Measurements from ENCODE around the gene POU6F2. TPM values are rescaled to one million over a fixed set of nuclear protein-coding genes. Genes with fewer than 3 reads are reported as not detected.

Gene POU6F2
- total RNA-seq, 2 donors from 2014 or later = 5.2 to 6.3 TPM

DNA sequence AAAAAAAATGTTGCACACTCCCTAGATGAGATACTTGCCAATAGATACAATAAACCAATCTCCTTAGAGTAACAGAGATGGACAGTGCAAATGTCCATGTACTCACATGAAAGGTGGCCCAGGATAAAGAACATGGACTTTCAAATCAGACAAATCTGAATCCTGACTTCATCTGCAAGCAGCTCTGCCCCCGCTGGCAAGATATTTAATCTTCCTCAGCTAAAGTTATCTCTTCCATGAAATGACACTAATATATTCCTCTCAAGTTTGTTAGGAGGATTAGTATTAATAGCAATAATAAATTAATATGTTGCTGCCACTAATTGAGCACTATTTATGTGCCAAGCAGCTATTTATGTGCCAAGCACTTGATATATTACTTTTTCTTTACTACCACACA lies 439.9 kb downstream of the POU6F2 start:
- Histone ChIP-seq H3K36me3 (replicated peaks in 1 of 2; ENCODE audit: insufficient read depth in 1 of 2, low read depth in 2 of 2) (no peaks in the 10 kb centered on the region), H3K9me3 (no peaks in the 10 kb centered on the region), H3K27ac (no peak overlapping the region), H3K4me1 (peaks cover 8% of the 10 kb centered on the region), H3K4me3 (no peak overlapping the region), H3K27me3 (no peaks in the 10 kb centered on the region)
- DNase-seq (no peak), ATAC-seq (no peak)
- intact Hi-C loops (cut with DNase I) = no loop called here
- 77 to 90% methylated on average over 1 of the region's 1 CpG for WGBS, 2 donors
- no peak for TF ChIP-seq POLR2A (IDR thresholded peaks at IDR 0.05)
- TF ChIP-seq, protein P1, sequence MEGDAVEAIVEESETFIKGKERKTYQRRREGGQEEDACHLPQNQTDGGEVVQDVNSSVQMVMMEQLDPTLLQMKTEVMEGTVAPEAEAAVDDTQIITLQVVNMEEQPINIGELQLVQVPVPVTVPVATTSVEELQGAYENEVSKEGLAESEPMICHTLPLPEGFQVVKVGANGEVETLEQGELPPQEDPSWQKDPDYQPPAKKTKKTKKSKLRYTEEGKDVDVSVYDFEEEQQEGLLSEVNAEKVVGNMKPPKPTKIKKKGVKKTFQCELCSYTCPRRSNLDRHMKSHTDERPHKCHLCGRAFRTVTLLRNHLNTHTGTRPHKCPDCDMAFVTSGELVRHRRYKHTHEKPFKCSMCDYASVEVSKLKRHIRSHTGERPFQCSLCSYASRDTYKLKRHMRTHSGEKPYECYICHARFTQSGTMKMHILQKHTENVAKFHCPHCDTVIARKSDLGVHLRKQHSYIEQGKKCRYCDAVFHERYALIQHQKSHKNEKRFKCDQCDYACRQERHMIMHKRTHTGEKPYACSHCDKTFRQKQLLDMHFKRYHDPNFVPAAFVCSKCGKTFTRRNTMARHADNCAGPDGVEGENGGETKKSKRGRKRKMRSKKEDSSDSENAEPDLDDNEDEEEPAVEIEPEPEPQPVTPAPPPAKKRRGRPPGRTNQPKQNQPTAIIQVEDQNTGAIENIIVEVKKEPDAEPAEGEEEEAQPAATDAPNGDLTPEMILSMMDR (IDR thresholded peaks at IDR 0.05) = no peak

DNA sequence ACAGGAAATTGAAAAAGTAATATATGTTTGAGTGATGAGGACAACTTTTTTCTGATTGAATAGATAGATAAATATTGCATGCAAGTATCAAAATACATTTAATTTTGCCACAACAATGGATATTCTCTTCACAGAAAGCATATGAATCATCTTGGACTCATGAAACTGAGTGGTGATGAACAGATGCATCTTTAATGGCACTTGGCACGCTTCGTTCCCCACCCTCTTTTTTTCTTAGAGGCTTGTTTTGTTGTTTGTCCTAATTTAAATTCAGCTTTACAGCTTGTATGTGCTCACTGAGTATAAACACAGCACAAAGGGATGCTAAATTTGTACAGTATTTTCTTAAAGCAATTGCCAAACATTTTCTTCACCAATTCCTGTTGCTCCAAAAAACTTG lies 443.5 kb downstream of the POU6F2 start:
- H3K27me3 ChIP-seq = no peaks in the 10 kb centered on the region
- H3K9me3 ChIP-seq = no peaks in the 10 kb centered on the region
- H3K27ac ChIP-seq = no peak overlapping the region
- H3K4me3 ChIP-seq = no peak overlapping the region
- no peaks in the 10 kb centered on the region for H3K4me1 ChIP-seq
- no peak for TF ChIP-seq POLR2A (IDR thresholded peaks at IDR 0.05)
- TF ChIP-seq, protein P1 (IDR thresholded peaks at IDR 0.05) = no peak
- H3K36me3 ChIP-seq (replicated peaks in 1 of 2; ENCODE audit: insufficient read depth in 1 of 2, low read depth in 2 of 2) = no peaks in the 10 kb centered on the region
- DNase-seq (no peak), ATAC-seq (no peak)
- WGBS, 2 donors = 63 to 74% methylated on average over 2 of the region's 2 CpGs
- intact Hi-C loops (cut with DNase I) = no loop called here

DNA sequence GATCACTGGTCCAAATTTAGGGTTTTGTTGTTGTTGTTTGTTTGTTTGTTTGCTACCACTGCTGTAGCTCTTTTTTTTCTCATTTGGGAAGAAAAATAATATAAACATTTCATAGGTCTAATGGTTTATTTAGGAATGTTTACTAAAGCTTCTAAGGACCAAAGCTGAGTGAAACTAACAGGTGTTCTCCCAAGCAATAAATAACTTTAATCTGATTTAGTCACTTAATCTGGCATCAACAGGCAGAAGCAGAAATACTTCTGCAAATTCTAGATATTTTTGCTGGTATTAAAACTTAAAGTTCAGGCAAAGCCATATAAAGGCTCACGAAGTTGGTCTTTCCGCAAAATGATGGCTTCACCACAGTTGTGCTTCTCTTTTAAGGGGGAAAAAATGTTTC lies 444.0 kb downstream of the POU6F2 start:
- Histone ChIP-seq H3K4me3 (no peak overlapping the region), H3K9me3 (no peaks in the 10 kb centered on the region), H3K27ac (no peak overlapping the region), H3K4me1 (no peaks in the 10 kb centered on the region), H3K27me3 (no peaks in the 10 kb centered on the region), H3K36me3 (replicated peaks in 1 of 2; ENCODE audit: insufficient read depth in 1 of 2, low read depth in 2 of 2) (no peaks in the 10 kb centered on the region)
- DNase-seq = no peak
- no peak for ATAC-seq
- TF ChIP-seq, protein P1 (IDR thresholded peaks at IDR 0.05) = no peak
- TF ChIP-seq POLR2A (IDR thresholded peaks at IDR 0.05) = no peak
- 74 to 77% methylated on average over 2 of the region's 2 CpGs for WGBS, 2 donors
- intact Hi-C loops (cut with DNase I) = no loop called here

DNA sequence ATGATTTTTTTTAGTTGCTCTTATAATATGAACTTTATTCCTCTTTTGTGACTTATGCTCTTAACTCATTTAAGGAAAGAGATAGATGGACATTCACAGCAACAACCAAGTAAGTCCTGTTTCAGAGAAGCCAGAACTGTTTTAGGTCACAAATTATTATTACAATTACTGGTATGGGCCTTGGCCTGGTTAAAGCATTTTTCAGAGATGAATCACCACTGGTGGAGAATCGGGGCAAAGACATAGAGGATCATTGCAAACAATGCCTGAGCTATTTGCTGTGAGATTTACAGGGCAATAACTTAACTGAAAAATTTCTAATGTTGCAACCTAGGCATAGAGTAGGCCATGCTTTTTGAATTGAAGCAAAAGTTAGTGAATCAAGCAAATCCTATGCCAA lies 450.5 kb downstream of the POU6F2 start:
- Histone ChIP-seq H3K36me3 (replicated peaks in 1 of 2; ENCODE audit: insufficient read depth in 1 of 2, low read depth in 2 of 2) (no peaks in the 10 kb centered on the region), H3K4me1 (no peaks in the 10 kb centered on the region), H3K27me3 (no peaks in the 10 kb centered on the region), H3K9me3 (no peaks in the 10 kb centered on the region), H3K27ac (no peak overlapping the region), H3K4me3 (no peak overlapping the region)
- no peak for ATAC-seq
- no peak for TF ChIP-seq POLR2A (IDR thresholded peaks at IDR 0.05)
- TF ChIP-seq, protein P1 (IDR thresholded peaks at IDR 0.05) = no peak
- WGBS, 2 donors = 39 to 63% methylated on average over 1 of the region's 1 CpG
- DNase-seq = no peak
- intact Hi-C loops (cut with DNase I) = no loop called here

DNA sequence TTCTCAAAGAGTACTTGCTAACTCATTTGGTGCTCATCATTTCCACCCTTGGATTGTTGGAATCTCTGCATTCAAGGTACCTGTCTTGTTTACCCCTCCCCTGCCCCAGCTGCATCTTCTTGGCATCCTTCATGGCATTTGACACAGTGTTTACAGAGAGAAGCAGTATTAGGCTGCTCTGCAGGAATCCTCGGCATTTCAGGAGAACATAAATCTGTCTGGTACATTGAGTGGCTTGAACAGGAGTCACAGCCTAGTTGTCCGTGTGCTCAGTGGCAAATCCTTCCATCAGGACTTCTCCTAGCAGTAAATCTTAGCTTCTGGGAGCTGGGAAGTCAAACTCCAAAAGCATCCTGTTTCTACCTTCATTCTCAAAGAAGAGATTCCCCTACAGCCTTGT lies 451.7 kb downstream of the POU6F2 start:
- Histone ChIP-seq H3K27ac (no peak overlapping the region), H3K9me3 (no peaks in the 10 kb centered on the region), H3K4me1 (no peaks in the 10 kb centered on the region), H3K36me3 (replicated peaks in 1 of 2; ENCODE audit: insufficient read depth in 1 of 2, low read depth in 2 of 2) (no peaks in the 10 kb centered on the region), H3K4me3 (no peak overlapping the region), H3K27me3 (no peaks in the 10 kb centered on the region)
- 55 to 82% methylated on average over 2 of the region's 2 CpGs for WGBS, 2 donors
- ATAC-seq (no peak), DNase-seq (no peak)
- intact Hi-C loops (cut with DNase I) = no loop called here
- TF ChIP-seq, protein P1 (IDR thresholded peaks at IDR 0.05) = no peak
- no peak for TF ChIP-seq POLR2A (IDR thresholded peaks at IDR 0.05)

All from body of pancreas (tissue), 4 donors.